H54 (cell line): Measurements from ENCODE around the gene USHBP1.

Experiments used
- DNase-seq: peaks from one replicate; pipeline ENCODE4 v3.0.0; 2011; ENCODE audit warnings: low spot score, mixed read lengths; ENCODE audit not compliant: insufficient read length
- FAIRE-seq: peaks from 3 replicates; lab custom pipeline; 2011; peaks lifted over from hg19 to GRCh38; lab: Jason Lieb, UNC
- POLR2A ChIP-seq: IDR thresholded peaks from 2 replicates; pipeline ENCODE4 v1.6.1; 2011; ENCODE audit warnings: low read depth, mild to moderate bottlenecking, low read length

Gene USHBP1

DNA sequence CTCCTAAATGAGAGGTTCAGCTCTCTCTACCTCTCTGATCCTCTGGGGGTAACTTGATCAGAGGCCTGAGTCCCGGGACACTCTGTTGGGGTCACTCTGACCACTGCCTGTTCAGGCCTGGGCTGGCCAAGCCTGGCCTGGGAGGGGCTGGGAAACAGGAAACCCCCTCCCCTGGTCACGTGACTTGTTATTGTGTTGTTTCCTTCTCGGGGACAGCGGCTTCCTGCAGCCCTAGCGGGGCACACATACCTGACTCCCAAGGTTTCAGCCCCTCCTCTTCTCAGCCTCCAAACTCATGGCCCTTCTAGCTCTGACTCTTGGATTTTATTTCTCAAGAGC, at the start of gene USHBP1:
TSS of gene USHBP1 (minus strand) at position 105 of the 339 bp plus-strand sequence. CDS start 446 bp downstream, outside the sequence.
- DNase-seq (no peak), FAIRE-seq (no peak)
- TF ChIP-seq POLR2A: no peak

- DNase-seq (no peak), FAIRE-seq (no peak)
- TF ChIP-seq POLR2A: no peak
These were observed 49.6 kb upstream of the USHBP1 start for GRCh38 chr19:17314007-17314593.

DNA sequence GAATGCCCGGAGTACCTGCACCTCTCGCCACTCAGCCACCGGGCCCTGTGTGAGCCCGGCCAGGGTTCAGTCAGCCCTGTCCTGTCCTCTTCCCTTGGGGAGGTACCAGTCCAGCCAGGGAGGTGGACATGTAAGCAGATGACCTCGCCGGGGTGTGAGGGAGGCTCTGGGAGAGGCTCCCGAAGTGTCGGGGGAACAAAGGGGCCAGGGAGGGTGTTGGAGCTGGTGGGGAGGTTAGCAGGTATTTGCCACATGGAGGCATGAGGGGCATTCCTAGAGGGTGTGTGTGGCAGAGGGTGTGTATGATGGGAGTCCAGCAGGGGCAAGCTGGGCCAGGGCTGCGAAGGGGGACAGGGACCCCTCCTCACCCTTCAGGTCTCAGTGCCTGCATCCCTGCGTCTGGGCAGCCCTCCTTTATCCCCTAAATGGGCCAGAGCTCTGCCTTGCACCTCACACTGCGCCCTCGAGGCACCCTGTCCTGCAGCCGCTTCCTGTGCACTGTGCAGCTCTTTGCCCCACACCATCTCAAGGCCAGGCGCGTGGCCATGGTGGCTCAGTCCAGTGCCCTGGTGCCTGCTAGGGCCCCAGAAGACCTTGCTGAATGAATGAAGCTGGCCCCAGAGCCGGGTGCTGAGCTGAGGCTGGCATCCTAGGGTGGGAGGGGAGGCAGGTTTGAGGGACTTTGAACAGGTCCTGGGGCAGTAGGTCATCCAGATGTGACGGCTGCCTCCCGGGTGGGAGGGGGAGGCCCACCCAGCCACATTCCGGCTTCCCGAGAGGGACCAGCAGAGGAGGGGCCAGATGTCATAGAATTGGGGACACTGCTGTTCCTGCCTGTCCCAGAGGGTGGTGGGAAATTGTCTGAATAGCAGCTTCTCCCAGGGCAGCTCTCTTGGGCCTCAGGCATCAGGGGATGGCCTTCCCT, 47.9 kb upstream of the USHBP1 start:
- no peak for FAIRE-seq
- TF ChIP-seq POLR2A: no peak
- no peak for DNase-seq

DNA sequence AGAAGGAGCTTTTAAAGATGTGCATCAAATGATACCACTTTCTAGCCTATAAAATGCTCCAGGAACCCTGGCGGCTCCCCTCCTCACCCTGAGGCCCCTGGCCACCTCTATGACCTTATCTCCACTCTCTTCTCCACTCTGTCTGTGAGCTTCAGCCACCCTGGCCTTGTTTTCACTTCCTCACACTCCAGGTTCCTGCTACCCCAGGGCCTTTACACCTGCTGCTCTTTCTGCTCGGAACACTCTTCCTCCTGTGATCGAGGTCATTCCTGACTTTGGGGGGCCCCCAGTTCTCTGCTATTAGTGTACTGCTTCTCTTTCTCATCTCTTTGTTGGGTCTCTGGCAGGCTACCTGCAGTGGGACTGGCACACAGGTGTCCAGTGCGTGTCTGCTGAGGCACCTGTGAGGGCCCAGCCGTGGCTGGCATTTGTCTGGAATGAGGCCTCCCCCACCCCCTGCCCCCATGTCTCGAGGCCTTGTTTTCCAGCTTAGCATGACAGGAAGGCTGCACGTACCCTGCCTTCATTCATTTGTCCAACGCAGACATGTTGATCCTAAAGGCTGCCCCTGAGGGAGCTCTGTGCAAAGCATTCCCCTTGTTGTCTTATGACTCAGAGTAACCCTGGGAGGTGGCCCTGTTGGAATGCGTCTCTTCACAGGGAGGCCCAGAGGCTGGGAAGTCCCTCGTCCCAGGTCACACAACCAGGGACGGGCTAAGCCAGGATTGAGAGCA, 47.1 kb upstream of the USHBP1 start:
- FAIRE-seq (peak; percentile 6), DNase-seq (peak; percentile 81)
- TF ChIP-seq POLR2A: no peak

DNA sequence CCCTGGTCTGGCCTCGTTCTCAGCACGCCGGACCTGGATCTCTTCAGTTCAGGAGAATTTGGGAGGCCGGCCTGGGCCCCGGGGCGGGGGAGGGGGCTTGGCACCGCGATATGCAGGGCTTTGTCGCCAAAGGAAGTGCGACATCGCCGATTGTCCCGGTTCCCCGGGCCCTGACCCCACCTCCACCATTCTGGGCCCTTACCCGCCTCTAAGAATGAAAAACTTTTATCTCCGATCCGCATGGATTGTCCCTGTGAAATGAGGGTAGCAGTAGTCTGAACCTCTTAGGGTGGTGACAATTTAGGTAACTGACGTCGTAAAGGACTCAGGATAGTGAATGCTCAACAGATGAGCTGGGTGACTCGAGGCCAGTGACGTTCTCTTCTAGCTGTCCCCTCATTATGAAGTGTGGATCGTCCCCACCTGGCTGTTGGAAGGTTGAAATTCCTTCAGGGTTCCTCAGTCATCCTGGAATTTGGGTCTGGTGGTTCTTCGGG, 45.5 kb upstream of the USHBP1 start:
- no peak for DNase-seq
- TF ChIP-seq POLR2A: no peak
- FAIRE-seq: no peak

GRCh38 chr19:17309198-17309964, 44.8 kb upstream of the USHBP1 start, which contains the start of gene DDA1:
Gene DDA1, plus strand, starts transcription at chr19:17309563. Its CDS starts 92 bp downstream, at chr19:17309655.
- peak; percentile 66 for TF ChIP-seq POLR2A
- peak; percentile 36 for FAIRE-seq
- DNase-seq: peak; percentile 92

DNA sequence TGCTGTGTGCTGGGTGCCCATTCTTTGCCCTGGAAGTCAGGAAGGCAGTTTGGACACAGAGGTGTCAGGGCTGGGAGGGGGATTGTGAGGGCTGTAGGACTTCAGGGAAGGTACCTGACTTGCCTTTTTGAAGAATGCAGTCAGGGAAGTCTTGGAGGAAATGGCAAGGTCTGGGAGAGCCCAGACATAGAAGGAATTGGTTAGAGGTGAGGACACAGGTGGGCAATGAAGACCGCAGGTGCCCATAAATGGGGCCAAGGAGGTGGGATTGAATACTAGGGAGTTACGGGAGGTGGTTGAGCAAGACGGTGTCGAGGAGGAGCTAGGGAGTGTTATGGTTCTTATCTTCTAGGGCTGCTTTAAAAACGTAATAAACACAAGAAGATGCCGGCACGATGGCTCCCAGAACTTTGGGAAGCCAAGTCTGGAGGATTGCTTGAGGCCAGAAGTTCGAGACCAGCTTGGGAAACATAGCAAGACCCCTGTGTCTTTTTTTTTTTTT, 43.4 kb upstream of the USHBP1 start:
- TF ChIP-seq POLR2A: no peak
- FAIRE-seq (no peak), DNase-seq (no peak)

DNA sequence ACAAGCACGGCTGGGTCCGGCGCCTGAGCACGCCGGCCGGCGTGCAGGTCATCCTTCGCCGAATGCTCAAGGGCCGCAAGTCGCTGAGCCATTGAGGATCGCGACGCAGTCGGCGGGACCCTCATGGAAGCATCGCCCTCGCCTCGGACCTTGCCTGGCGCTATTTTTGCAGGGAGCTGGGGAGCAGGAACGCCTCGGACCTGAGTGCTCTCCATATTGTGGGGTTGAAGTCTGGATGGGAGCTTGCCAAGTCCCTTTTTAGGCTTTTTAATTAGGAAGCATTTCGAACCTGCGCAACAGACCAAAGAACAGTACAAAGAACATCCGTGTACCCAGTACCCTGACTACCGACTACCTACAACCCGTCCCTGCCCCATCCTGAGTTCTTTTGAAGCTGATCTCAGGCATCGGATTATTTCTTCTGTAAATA, 41.8 kb upstream of the USHBP1 start:
- TF ChIP-seq POLR2A: no peak
- FAIRE-seq (no peak), DNase-seq (no peak)

GRCh38 chr19:17305517-17306284, 41.2 kb upstream of the USHBP1 start, which contains the start of gene MRPL34:
Gene MRPL34, plus strand, starts transcription at chr19:17305872. Its CDS starts 21 bp downstream, at chr19:17305893.
- peak; percentile 93 for DNase-seq
- no peak for FAIRE-seq
- peak; percentile 49; the same call in 1 of the 2 replicates for TF ChIP-seq POLR2A

DNA sequence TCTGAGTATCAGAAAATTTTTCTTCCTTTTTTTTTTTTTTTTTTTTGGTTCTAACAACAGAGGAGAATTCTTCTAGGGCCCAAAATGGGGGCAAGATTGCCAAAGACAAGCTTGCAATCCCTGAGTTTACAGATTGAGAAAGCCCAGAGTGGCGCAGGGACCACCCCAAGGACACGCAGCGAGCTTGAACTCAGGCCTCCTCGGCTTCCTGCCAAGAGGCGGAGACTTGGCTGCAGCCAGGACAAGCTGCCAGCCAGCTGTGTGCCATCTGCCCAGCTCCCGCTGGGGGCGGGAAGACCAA, 40.6 kb upstream of the USHBP1 start:
- no peak for TF ChIP-seq POLR2A
- FAIRE-seq: peak; percentile 88
- no peak for DNase-seq

DNA sequence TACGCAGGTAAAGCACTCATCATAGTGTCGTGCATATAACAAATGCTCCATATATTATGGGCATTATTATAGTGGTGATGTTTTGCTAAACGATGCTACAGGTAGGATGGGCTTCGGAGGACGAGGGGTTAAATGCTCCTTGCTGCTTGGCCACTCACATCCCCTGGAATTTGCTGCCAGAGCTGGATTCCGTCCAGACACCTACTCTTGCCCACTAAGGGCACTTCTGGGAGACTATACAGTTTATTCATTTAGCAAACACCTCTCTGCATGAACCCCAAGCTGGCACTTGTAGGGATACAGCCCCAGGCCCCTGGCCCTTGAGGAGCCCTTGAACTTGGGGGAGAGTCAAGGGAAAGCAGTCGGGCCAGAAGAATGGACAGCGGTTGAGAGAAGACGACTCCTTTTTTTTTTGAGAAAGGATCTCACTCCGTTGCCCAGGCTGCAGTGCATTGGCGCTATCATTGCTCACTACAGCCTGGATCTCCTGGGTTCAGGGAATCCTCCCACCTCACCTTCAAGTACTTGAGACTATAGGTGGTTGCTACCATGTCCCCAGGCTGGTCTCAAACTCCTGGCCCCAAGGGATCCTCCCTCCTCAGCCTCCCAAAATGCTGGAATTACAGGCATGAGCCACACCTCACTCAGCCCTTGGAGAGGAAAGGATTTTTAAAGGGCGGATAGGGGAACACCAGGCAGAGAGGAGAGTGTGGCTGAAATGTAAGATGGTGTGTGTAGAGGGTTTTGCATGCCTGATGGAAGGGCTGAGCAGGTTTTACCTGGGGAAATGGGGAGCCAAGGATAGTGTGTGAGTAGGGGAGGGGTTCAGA, 40.1 kb upstream of the USHBP1 start:
- DNase-seq: no peak
- no peak for TF ChIP-seq POLR2A
- no peak for FAIRE-seq

GRCh38 chr19:17303940-17304267, 39.4 kb upstream of the USHBP1 start:
- FAIRE-seq: no peak
- DNase-seq: no peak
- TF ChIP-seq POLR2A: no peak
